HepG2 (cell line): ENCODE results near the gene APOL2. TPM values are rescaled to one million over a fixed set of nuclear protein-coding genes. Genes with fewer than 3 reads are reported as not detected.

Experiments used
- ATAC-seq: fragments of 200-7000 bp; cut with Tn5 transposase; 3 replicates; pipeline ENCODE4 v1.9.1; 2020; ENCODE audit warnings: mild to moderate bottlenecking, moderate library complexity
- BruUV-seq: library from RNA; stranded (reverse); fragments of 400-500 nt; replicated peaks from 2 replicates; lab custom pipeline; 2021; lab: Mats Ljungman, UMichigan
- CTCF ChIA-PET: fragments of 300-600 bp; formaldehyde crosslinking; extraction: SDS; loops from one replicate; lab custom pipeline; 2021; ENCODE audit warnings: low total read pairs, inconsistent platforms, low intra/inter-chr PET ratio; lab: Yijun Ruan, JAX
- POLR2A ChIA-PET: fragments of 350-600 bp; sonication (Branson Sonifier 250); formaldehyde crosslinking; loops from one replicate; lab custom pipeline; 2020; ENCODE audit warnings: antibody characterized with exemption, inconsistent platforms; lab: Yijun Ruan, JAX
- DNase-seq: peaks from one replicate; pipeline ENCODE4 v3.0.0-alpha.2; 2015; ENCODE audit warnings: low spot score
- FAIRE-seq: peaks from 3 replicates; lab custom pipeline; 2011; peaks lifted over from hg19 to GRCh38; lab: Jason Lieb, UNC
- H2AFZ ChIP-seq: one replicate; pipeline ENCODE4 v1.6.1; 2011; ENCODE audit warnings: low read length, inconsistent platforms
- H3K27ac ChIP-seq: fragments of 300-600 bp; 3 replicates; pipeline ENCODE4 v1.8.0; 2011; ENCODE audit warnings: mixed run types, mild to moderate bottlenecking, mixed read lengths, low read length, inconsistent platforms; ENCODE audit not compliant: insufficient read depth; ENCODE audit errors: extremely low read length
- H3K27me3 ChIP-seq, 2 experiments: fragments of 200-600 bp in 1 of 2; 2 replicates in 1 of 2; 3 replicates in 1 of 2; pipeline versions ENCODE4 v1.6.0 to v1.8.0; 2011; ENCODE audit warnings: low read length in 2 of 2, mild to moderate bottlenecking in 2 of 2, moderate library complexity in 2 of 2, inconsistent platforms in 1 of 2; ENCODE audit not compliant: insufficient read depth in 2 of 2, control insufficient read depth in 1 of 2
- H3K36me3 ChIP-seq, 2 experiments: fragments of 200-600 bp in 1 of 2; replicated peaks in 1 of 2; 2 replicates in 1 of 2; 3 replicates in 1 of 2; pipeline versions ENCODE4 v1.5.1 to v1.8.0; 2011; ENCODE audit warnings: low read length in 2 of 2, inconsistent platforms in 1 of 2; ENCODE audit not compliant: insufficient read depth in 2 of 2, control insufficient read depth in 1 of 2
- H3K4me1 ChIP-seq: 2 replicates; pipeline ENCODE4 v1.5.1; 2012; ENCODE audit warnings: low read length, inconsistent platforms; ENCODE audit not compliant: insufficient read depth
- H3K4me2 ChIP-seq: 2 replicates; pipeline ENCODE4 v1.6.0; 2011; ENCODE audit warnings: low read depth, low read length, inconsistent platforms
- H3K4me3 ChIP-seq, 3 experiments: fragments of 200-600 bp in 1 of 3; sonication (generic), shearing (Covaris generic) in 1 of 3; replicated peaks in 1 of 3; 2 replicates each; pipeline ENCODE4 v1.5.1; 2011 to 2016; ENCODE audit warnings: low read length in 3 of 3, inconsistent platforms in 2 of 3, low read depth in 2 of 3, mild to moderate bottlenecking in 2 of 3, control low read depth in 1 of 3, mixed read lengths in 1 of 3; ENCODE audit not compliant: insufficient read depth in 1 of 3
- H3K79me2 ChIP-seq: one replicate; pipeline ENCODE4 v1.6.1; 2011; ENCODE audit warnings: low read length, inconsistent platforms; ENCODE audit not compliant: insufficient read depth
- H3K9ac ChIP-seq: 2 replicates; pipeline ENCODE4 v1.6.0; 2011; ENCODE audit warnings: mild to moderate bottlenecking, low read depth, low read length, inconsistent platforms; ENCODE audit not compliant: insufficient read depth
- H3K9me3 ChIP-seq: 2 replicates; pipeline ENCODE4 v1.5.1; 2012; ENCODE audit warnings: mild to moderate bottlenecking, low read length
- H4K20me1 ChIP-seq: 2 replicates; pipeline ENCODE4 v1.6.0; 2011; ENCODE audit warnings: inconsistent platforms, mild to moderate bottlenecking, low read length, moderate library complexity; ENCODE audit not compliant: insufficient read depth
- ARNTL ChIP-seq: sonication (generic); formaldehyde crosslinking; IDR thresholded peaks from 2 replicates; pipeline ENCODE4 v1.4.0; 2020; ENCODE audit warnings: mild to moderate bottlenecking, missing genetic modification reagents
- ATF1 ChIP-seq: IDR thresholded peaks from 2 replicates; pipeline ENCODE4 v1.6.1; 2016; ENCODE audit warnings: mild to moderate bottlenecking, control low read depth
- CCDC6 ChIP-seq: sonication (generic); formaldehyde crosslinking; IDR thresholded peaks from 2 replicates; pipeline ENCODE4 v1.8.1; 2022; ENCODE audit warnings: mild to moderate bottlenecking, missing genetic modification reagents, moderate library complexity
- DNMT1 ChIP-seq: sonication (generic); formaldehyde crosslinking; IDR thresholded peaks from 2 replicates; pipeline ENCODE4 v1.5.1; 2020; ENCODE audit warnings: mild to moderate bottlenecking, missing genetic modification reagents
- MAZ ChIP-seq, 2 experiments: sonication (generic) in 1 of 2; formaldehyde crosslinking in 1 of 2; IDR thresholded peaks; 2 replicates each; pipeline versions ENCODE4 v1.5.0 to v1.6.1; 2012 to 2020; ENCODE audit warnings: low read depth in 2 of 2, mild to moderate bottlenecking in 2 of 2, borderline replicate concordance in 1 of 2, improper control_type of control experiment in 1 of 2, low read length in 1 of 2, missing genetic modification reagents in 1 of 2, moderate library complexity in 1 of 2
- NFYC ChIP-seq: IDR thresholded peaks from 2 replicates; pipeline ENCODE4 v1.6.1; 2016; ENCODE audit warnings: missing genetic modification reagents, missing compliant biosample characterization
- NR2F2 ChIP-seq: IDR thresholded peaks from 2 replicates; pipeline ENCODE4 v1.6.1; 2012; ENCODE audit warnings: low read depth, inconsistent platforms, borderline replicate concordance
- RFX5 ChIP-seq: IDR thresholded peaks from 2 replicates; pipeline ENCODE4 v1.6.1; 2011; ENCODE audit warnings: low read depth, low read length, improper control_type of control experiment
- SOX6 ChIP-seq, 2 experiments: fragments of 450-650 bp in 1 of 2; sonication (generic) in 1 of 2; formaldehyde crosslinking in 1 of 2; IDR thresholded peaks; 2 replicates each; pipeline versions ENCODE4 v1.4.0 to v1.6.1; 2017 to 2020; ENCODE audit warnings: antibody characterized with exemption in 1 of 2, mild to moderate bottlenecking in 1 of 2, missing genetic modification reagents in 1 of 2
- ZNF263 ChIP-seq: sonication (generic); formaldehyde crosslinking; IDR thresholded peaks from 2 replicates; pipeline ENCODE4 v1.4.0; 2020; ENCODE audit warnings: missing genetic modification reagents
- ZNF547 ChIP-seq: sonication (generic); formaldehyde crosslinking; IDR thresholded peaks from 2 replicates; pipeline ENCODE4 v1.5.1; 2020; ENCODE audit warnings: mild to moderate bottlenecking, missing genetic modification reagents
- WGBS: methylation state at CpG from one replicate; pipeline ENCODE4 v1.1.6; 2017; ENCODE audit warnings: low lambda C conversion rate; 5-methylcytosine and 5-hydroxymethylcytosine counted together
- in situ Hi-C: cut with HindIII; loops from 2 replicates; pipeline ENCODE4 v1.10.0; 2017; ENCODE audit warnings: low pct_unique_long_range_greater_than_20kb; ENCODE audit not compliant: extremely low pct_ligation_motif_present
- intact Hi-C: fragments of 100-400 bp; cut with micrococcal nuclease; formaldehyde crosslinking; loops from one replicate; pipeline ENCODE4 v1.10.0; 2022; ENCODE audit not compliant: unreplicated experiment
- polyA plus RNA-seq, 8 experiments: library from polyadenylated mRNA; depleted of rRNA in 3 of 8; stranded (reverse) in 7 of 8; unstranded in 1 of 8; fragments of >200 nt; fragmentation: Illumina TruSeq in 4 of 8; extraction: Trizol in 4 of 8; gene quantifications; 2 replicates each; pipeline versions ENCODE4 v1.2.1 to v1.2.3, GENCODE V29; 2011 to 2016; ENCODE audit warnings: low read depth in 4 of 8, missing spikeins in 1 of 8, mixed read lengths in 1 of 8; ENCODE audit not compliant: insufficient read depth in 1 of 8
- total RNA-seq, 5 experiments: library from RNA; depleted of rRNA; stranded (reverse); fragments of >200 nt; fragmentation: Illumina TruSeq; extraction: Trizol; gene quantifications; 2 replicates each; pipeline ENCODE4 v1.2.3, GENCODE V29; 2016; ENCODE audit warnings: low read depth in 1 of 5
- TF ChIP-seq, protein P1 (sequence below): sonication (generic); formaldehyde crosslinking; IDR thresholded peaks from 2 replicates; pipeline ENCODE4 v1.9.0; 2022; ENCODE audit warnings: missing genetic modification reagents, mild to moderate bottlenecking, borderline replicate concordance
- TF ChIP-seq, protein P2 (sequence below): sonication (generic); formaldehyde crosslinking; IDR thresholded peaks from 2 replicates; pipeline ENCODE4 v1.8.0; 2022; ENCODE audit warnings: mild to moderate bottlenecking, missing genetic modification reagents, moderate library complexity
- TF ChIP-seq, protein P3 (sequence below): sonication (generic); formaldehyde crosslinking; IDR thresholded peaks from 2 replicates; pipeline ENCODE4 v1.5.1; 2020; ENCODE audit warnings: missing genetic modification reagents, mild to moderate bottlenecking, borderline replicate concordance
- TF ChIP-seq, protein P4 (sequence below): IDR thresholded peaks from 2 replicates; pipeline ENCODE4 v1.6.1; 2016; ENCODE audit warnings: mild to moderate bottlenecking, missing biosample characterization, missing genetic modification reagents
- TF ChIP-seq, protein P5 (sequence below): sonication (generic); formaldehyde crosslinking; IDR thresholded peaks from 2 replicates; pipeline ENCODE4 v1.4.0; 2020; ENCODE audit warnings: missing genetic modification reagents, borderline replicate concordance

Gene APOL2
- total and polyA plus RNA-seq, 2 of the 13 experiments (the other 11 are each of a cell fraction or from before 2014, with no cell fraction given), result 28.7 to 51.2 TPM

DNA sequence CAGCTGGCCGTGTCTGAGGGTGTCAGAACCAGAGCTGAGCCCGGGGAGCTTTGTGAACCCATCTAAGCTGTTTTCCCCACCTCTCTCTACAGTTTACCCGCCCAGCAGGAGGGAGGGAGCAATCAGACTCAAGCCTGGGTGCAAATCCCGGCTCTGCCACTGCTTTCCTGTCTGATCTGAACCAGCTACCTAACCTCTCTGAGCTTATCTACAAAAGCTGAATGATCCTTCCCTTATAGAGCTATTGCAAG is 252 bp downstream of the APOL2 start:
- H3K27ac ChIP-seq, result peak overlapping the region; percentile 73
- no peak for DNase-seq
- intact Hi-C loops (loop anchor here (2.0 to 5.0 kb wide), 2 partner anchors 37 to 38 kb away; partner anchors contain the start of gene APOL4), in situ Hi-C loops (loop anchor here (10.0 kb wide), 1 partner anchor 46 kb away; no protein-coding TSS in a partner anchor)
- 0 out of 2 replicates have a peak, but pooled peaks cover 4% of the 10 kb centered on the region for H4K20me1 ChIP-seq
- peak overlapping the region; percentile 78 for H3K9ac ChIP-seq
- WGBS, result 0% methylated on average over 4 of the region's 4 CpGs
- peaks cover 48% of the 10 kb centered on the region for H3K4me1 ChIP-seq
- no peak overlapping the region for H2AFZ ChIP-seq
- POLR2A ChIA-PET, result interaction anchor here (0.9 to 6.1 kb wide), 12 partner anchors 13 to 266 kb away, joined by 3 to 102 read pairs (median 5); partner anchors contain the start of genes APOL1, APOL3 and MYH9
- no peaks in the 10 kb centered on the region; a peak in 1 of 5 replicates for H3K27me3 ChIP-seq
- peak overlapping the region; percentile 71 to 94 (median 81) for H3K4me3 ChIP-seq
- no TSS peak for BruUV-seq
- peaks cover 48% of the 10 kb centered on the region for H3K79me2 ChIP-seq
- H3K36me3 ChIP-seq, result peaks cover 5 to 18% of the 10 kb centered on the region in 2 experiments; a peak in 3 of 5 replicates
- CTCF ChIA-PET, result interaction anchor here (1.3 kb wide), 1 partner anchor 44 kb away, joined by 4 read pairs; no protein-coding TSS in a partner anchor
- ATAC-seq, result no peak; the same call in 2 of the 3 replicates
- peak overlapping the region; percentile 94 for H3K4me2 ChIP-seq
- FAIRE-seq, result no peak
- H3K9me3 ChIP-seq, result no peaks in the 10 kb centered on the region
- no peak for TF ChIP-seq RFX5
- 0 out of 2 replicates have a peak, but pooled peaks have one; percentile 23 for TF ChIP-seq CCDC6
- 0 out of 2 replicates have a peak, but pooled peaks have one; percentile 2 for TF ChIP-seq NFYC (CRISPR knock-in tag)
- TF ChIP-seq MAZ (IDR thresholded peaks at IDR 0.05; ENCODE audit: borderline replicate concordance, low read depth, low read length), result no peak
- 0 out of 2 replicates have a peak, but pooled peaks have one; percentile 7 for TF ChIP-seq MAZ (CRISPR knock-in tag; IDR thresholded peaks at IDR 0.05; ENCODE audit: low read depth)
- TF ChIP-seq, protein P1, sequence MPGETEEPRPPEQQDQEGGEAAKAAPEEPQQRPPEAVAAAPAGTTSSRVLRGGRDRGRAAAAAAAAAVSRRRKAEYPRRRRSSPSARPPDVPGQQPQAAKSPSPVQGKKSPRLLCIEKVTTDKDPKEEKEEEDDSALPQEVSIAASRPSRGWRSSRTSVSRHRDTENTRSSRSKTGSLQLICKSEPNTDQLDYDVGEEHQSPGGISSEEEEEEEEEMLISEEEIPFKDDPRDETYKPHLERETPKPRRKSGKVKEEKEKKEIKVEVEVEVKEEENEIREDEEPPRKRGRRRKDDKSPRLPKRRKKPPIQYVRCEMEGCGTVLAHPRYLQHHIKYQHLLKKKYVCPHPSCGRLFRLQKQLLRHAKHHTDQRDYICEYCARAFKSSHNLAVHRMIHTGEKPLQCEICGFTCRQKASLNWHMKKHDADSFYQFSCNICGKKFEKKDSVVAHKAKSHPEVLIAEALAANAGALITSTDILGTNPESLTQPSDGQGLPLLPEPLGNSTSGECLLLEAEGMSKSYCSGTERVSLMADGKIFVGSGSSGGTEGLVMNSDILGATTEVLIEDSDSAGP (CRISPR knock-in tag), result peak; percentile 61; the same call in 1 of the 2 replicates
- TF ChIP-seq DNMT1, result no peak
- no peak for TF ChIP-seq ZNF547
- no peak for TF ChIP-seq SOX6 (IDR thresholded peaks at IDR 0.05)
- TF ChIP-seq SOX6 (CRISPR knock-in tag; IDR thresholded peaks at IDR 0.05), result 0 out of 2 replicates have a peak, but pooled peaks have one; percentile 20
- TF ChIP-seq ATF1 (CRISPR knock-in tag), result no peak
- no peak for TF ChIP-seq ARNTL
- TF ChIP-seq, protein P2, sequence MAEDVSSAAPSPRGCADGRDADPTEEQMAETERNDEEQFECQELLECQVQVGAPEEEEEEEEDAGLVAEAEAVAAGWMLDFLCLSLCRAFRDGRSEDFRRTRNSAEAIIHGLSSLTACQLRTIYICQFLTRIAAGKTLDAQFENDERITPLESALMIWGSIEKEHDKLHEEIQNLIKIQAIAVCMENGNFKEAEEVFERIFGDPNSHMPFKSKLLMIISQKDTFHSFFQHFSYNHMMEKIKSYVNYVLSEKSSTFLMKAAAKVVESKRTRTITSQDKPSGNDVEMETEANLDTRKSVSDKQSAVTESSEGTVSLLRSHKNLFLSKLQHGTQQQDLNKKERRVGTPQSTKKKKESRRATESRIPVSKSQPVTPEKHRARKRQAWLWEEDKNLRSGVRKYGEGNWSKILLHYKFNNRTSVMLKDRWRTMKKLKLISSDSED, result no peak
- TF ChIP-seq, protein P3, sequence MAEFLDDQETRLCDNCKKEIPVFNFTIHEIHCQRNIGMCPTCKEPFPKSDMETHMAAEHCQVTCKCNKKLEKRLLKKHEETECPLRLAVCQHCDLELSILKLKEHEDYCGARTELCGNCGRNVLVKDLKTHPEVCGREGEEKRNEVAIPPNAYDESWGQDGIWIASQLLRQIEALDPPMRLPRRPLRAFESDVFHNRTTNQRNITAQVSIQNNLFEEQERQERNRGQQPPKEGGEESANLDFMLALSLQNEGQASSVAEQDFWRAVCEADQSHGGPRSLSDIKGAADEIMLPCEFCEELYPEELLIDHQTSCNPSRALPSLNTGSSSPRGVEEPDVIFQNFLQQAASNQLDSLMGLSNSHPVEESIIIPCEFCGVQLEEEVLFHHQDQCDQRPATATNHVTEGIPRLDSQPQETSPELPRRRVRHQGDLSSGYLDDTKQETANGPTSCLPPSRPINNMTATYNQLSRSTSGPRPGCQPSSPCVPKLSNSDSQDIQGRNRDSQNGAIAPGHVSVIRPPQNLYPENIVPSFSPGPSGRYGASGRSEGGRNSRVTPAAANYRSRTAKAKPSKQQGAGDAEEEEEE, result no peak
- no peak for TF ChIP-seq ZNF263 (CRISPR knock-in tag)
- TF ChIP-seq, protein P4, sequence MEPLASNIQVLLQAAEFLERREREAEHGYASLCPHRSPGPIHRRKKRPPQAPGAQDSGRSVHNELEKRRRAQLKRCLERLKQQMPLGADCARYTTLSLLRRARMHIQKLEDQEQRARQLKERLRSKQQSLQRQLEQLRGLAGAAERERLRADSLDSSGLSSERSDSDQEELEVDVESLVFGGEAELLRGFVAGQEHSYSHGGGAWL (CRISPR knock-in tag), result 0 out of 2 replicates have a peak, but pooled peaks have one; percentile 7
- TF ChIP-seq NR2F2, result 0 out of 2 replicates have a peak, but pooled peaks have one; percentile 29
- TF ChIP-seq, protein P5, sequence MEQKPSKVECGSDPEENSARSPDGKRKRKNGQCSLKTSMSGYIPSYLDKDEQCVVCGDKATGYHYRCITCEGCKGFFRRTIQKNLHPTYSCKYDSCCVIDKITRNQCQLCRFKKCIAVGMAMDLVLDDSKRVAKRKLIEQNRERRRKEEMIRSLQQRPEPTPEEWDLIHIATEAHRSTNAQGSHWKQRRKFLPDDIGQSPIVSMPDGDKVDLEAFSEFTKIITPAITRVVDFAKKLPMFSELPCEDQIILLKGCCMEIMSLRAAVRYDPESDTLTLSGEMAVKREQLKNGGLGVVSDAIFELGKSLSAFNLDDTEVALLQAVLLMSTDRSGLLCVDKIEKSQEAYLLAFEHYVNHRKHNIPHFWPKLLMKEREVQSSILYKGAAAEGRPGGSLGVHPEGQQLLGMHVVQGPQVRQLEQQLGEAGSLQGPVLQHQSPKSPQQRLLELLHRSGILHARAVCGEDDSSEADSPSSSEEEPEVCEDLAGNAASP (CRISPR knock-in tag), result no peak
